Right lobe of liver (tissue), 4 donors: ENCODE results near the gene TSPAN31.

Experiments
- POLR2A ChIP-seq: fragments of 450-650 bp; IDR thresholded peaks from one replicate; pipeline ENCODE4 v1.6.1; 2017; ENCODE audit warnings: antibody characterized with exemption, mild to moderate bottlenecking
- TF ChIP-seq, protein P1 (sequence below), 4 donors: fragments of 200-600 bp in 3 of 4; fragments of 450-650 bp in 1 of 4; IDR thresholded peaks; one replicate each; pipeline versions ENCODE4 v1.5.1 to v1.8.0; 2016 to 2022; ENCODE audit warnings: antibody characterized with exemption in 4 of 4, mild to moderate bottlenecking in 2 of 4
- donor health status: DM: no; HTN: no; CAD: no.
- donor health status: DM: no; HTN: no; CAD: no.
- donor health status: DM: no; HTN: yes; CAD: no.

DNA sequence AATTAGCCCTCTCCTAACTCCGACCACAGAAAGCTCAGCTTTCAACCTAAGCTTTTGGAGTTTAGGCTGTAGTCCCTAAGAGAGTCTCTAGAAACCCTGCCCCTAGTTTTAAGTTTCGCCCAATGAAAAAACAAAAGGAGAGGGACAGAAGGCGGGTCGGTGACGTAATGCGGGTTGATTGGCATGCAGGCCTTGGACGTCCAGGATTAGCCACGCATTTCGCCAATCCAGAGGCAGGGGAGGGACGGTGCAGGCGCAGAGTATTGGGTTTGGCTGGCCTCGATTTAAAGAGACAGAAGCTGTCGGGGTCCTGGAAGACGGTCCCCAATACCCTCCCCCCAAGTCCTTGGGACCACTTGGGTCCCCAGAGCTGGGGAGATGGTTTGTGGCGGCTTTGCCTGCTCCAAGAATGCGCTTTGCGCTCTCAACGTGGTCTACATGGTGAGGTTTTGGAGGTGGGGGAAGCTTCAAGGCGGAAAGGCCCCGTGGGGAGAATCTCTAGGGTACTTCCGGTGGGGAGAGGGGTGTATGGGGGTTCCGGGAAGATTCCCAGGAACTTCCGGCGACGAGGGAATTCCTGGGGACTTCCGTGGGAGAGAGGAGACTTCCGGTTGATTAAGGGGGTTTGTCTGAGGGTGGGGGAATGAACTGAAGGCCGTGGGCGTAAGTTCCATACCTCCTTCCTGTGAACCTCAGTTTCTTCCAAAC lies at the start of gene TSPAN31:
- TF ChIP-seq, protein P1, sequence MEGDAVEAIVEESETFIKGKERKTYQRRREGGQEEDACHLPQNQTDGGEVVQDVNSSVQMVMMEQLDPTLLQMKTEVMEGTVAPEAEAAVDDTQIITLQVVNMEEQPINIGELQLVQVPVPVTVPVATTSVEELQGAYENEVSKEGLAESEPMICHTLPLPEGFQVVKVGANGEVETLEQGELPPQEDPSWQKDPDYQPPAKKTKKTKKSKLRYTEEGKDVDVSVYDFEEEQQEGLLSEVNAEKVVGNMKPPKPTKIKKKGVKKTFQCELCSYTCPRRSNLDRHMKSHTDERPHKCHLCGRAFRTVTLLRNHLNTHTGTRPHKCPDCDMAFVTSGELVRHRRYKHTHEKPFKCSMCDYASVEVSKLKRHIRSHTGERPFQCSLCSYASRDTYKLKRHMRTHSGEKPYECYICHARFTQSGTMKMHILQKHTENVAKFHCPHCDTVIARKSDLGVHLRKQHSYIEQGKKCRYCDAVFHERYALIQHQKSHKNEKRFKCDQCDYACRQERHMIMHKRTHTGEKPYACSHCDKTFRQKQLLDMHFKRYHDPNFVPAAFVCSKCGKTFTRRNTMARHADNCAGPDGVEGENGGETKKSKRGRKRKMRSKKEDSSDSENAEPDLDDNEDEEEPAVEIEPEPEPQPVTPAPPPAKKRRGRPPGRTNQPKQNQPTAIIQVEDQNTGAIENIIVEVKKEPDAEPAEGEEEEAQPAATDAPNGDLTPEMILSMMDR (IDR thresholded peaks at IDR 0.05) = no peak
- TF ChIP-seq POLR2A = peak; percentile 56
